HG03354 (cell line): Measurements from ENCODE around the gene CD300A.

Source experiments
- ATAC-seq: cut with Tn5 transposase; IDR thresholded peaks from one replicate; pipeline ENCODE4 v1.9.1; 2021; ENCODE audit warnings: mild to moderate bottlenecking; ENCODE audit not compliant: unreplicated experiment, poor library complexity, severe bottlenecking

The CD300A gene

DNA sequence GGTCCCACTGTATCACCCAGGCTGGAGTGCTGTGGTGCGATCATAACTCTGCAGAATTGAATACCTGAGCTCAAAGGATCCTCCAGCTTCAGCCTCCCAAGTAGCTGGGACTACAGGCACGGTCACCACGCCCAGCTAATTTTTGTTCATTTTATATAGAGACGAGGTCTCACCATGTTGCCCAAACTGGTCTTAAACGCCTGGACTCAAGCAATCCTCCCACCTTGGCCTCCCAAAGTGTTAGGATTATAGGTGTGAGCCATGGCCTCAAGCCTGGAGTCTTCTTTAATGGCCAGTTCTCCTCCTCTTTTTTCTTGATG is 64.4 kb downstream of the CD300A start:
- ATAC-seq: no peak

DNA sequence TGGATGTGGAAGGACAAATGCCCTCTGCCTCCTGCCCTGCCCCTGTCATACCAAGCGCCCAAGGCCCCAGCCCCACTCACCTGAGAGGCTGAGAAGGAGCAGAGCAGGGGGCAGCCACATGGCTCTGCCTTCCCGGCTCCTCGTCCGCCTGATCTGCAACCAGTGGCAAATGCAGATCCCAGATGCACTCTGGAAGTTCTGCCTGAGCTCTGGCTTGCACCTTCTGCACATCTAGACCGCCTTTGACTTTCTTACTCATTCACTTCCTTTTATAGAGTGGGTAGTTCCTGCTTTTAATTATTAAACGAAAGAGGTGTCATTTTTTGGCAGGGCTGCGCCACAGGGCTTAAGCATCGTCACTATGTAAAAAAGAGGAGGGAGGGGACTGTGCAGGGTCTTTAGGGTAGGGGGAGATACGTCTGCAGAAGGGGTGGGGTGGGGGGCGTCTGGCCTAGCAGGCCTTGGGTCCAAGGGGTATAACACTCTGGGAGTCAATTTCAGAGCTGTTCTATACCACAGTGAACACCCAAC is 64.9 kb downstream of the CD300A start, which contains the start of gene CD300LB:
CD300LB (minus strand) TSS at position 245 of the 531 bp plus-strand sequence; CDS start at position 120, 125 bp downstream.
- ATAC-seq: no peak

DNA sequence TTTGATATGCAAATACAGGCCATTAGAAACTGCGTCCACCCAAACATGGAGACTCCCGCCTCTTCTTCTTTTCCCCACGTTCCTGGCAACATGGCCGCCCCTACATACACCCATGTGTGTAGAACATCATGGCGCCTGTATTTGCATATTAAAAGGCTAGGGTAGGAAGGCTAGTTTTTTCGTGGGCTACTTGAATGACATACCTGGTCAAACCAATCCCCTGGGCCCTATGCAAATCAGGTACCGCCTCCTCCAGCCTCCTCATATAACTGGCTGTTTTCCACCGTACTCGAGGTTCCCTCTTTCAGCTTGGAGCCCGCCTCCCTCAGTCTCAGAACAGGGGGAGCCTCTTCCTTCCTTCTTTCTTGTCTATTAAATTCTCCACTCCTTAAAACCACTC is 65.7 kb downstream of the CD300A start:
- ATAC-seq: peak; percentile 51
